NCI-H524 treated with DMSO at 0.1 percent for 48 hours (cell line): ENCODE results near the gene EPM2AIP1.
"Not testable (repeated sequence)": the region's sequence is repeated elsewhere in the genome, so short reads cannot be mapped to it uniquely, and the experiment has no call there.

Experiments used
- DNase-seq: peaks from one replicate; lab custom pipeline; 2025; lab: John Stamatoyannopoulos, UW

Gene EPM2AIP1

DNA sequence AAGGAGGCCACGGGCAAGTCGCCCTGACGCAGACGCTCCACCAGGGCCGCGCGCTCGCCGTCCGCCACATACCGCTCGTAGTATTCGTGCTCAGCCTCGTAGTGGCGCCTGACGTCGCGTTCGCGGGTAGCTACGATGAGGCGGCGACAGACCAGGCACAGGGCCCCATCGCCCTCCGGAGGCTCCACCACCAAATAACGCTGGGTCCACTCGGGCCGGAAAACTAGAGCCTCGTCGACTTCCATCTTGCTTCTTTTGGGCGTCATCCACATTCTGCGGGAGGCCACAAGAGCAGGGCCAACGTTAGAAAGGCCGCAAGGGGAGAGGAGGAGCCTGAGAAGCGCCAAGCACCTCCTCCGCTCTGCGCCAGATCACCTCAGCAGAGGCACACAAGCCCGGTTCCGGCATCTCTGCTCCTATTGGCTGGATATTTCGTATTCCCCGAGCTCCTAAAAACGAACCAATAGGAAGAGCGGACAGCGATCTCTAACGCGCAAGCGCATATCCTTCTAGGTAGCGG is at the start of gene EPM2AIP1:
TSS of gene EPM2AIP1 (minus strand) at position 326 of the 520 bp plus-strand sequence. CDS start at position 272, 54 bp downstream.
- no peak for DNase-seq

- DNase-seq: not testable (repeated sequence)
Measured at GRCh38 chr3:37042712-37043111, 49.8 kb upstream of the EPM2AIP1 start.

DNA sequence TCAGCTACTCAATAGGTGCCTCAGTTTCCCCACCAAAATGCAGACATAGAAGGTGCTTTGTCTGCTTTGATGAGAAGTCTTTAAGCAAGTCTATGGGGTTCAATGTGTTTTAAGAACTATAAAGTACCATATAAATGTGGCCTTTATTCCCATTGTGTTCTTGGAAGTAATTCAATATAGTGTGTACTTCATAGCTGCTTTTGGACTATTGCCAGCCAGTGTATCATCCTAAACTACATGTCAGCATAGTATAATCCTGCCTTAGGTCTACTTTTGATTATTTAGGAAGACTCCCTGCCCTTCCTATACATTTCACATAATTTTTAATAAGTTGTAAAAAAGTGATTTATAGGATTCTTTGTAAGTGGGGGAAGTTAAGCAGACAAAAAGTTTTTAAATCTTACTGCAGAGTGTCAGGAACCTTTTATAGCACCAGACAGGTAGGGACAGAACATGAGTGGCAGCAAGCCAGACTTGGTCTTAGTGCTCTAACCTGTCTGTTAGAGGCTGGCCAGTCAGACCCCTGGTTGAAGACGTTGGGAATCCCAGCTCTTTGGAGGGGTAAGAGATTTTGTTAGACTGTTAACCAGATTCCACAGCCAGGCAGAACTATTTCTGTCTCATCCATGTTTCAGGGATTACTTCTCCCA is 48.7 kb upstream of the EPM2AIP1 start:
- no peak for DNase-seq

GRCh38 chr3:37040231-37040630 is 47.3 kb upstream of the EPM2AIP1 start:
- no peak for DNase-seq

DNA sequence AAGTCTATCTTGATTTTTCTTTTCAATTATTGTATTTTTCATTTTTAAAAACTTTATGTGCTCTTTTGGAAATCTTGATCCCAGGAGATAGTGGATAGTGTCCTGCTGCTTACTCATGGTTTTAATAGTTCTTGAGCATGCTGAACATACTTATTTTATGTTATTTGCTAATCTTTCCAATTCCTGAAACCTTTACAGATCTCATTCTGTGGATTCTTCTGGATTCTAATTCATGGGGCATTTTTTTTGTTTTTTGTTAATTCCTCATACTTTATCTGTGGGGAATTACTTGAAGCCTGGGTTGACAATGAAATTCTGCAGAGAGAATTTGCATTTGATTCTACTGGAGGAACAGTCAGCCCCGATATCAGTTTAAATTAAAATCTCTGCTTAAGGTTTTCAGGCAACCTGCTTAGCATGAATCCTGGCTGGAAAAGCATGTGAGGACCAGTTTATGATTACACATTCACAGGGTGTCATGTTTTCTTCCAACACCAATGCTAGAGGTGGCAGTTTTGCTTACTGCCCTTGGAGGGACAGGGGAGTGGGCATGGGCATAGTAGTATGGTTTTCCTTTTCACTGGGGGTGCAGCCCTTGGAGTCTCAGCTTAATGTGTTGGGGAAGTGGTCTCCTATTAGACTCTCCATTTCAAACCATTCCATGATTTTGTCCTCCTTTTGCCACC is 46.4 kb upstream of the EPM2AIP1 start:
- no peak for DNase-seq

- DNase-seq: no peak
Measured at GRCh38 chr3:37037352-37037751, 44.4 kb upstream of the EPM2AIP1 start.

DNA sequence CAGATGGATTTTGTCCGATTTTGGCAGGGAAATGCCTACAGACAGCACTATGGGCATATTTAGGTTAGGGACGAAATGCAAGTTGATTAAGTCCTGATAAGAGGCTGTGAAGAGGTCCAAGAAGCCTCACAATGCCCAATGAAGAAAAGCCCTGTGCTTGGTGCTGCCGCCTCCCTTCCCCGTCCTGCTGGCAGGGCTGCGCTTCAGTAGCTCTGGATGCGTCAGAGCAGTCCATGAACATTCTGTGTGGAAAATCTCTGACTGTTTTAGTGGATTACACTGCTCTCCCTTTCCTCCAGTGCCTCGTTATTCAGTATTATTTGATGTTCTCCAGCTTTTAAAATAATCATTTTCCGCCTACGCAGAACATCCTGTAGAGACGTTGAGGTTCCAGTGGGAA is 40.0 kb upstream of the EPM2AIP1 start:
- no peak for DNase-seq

GRCh38 chr3:37031096-37031682 is 38.3 kb upstream of the EPM2AIP1 start:
- no peak for DNase-seq

GRCh38 chr3:37030588-37030987 is 37.7 kb upstream of the EPM2AIP1 start:
- no peak for DNase-seq

DNA sequence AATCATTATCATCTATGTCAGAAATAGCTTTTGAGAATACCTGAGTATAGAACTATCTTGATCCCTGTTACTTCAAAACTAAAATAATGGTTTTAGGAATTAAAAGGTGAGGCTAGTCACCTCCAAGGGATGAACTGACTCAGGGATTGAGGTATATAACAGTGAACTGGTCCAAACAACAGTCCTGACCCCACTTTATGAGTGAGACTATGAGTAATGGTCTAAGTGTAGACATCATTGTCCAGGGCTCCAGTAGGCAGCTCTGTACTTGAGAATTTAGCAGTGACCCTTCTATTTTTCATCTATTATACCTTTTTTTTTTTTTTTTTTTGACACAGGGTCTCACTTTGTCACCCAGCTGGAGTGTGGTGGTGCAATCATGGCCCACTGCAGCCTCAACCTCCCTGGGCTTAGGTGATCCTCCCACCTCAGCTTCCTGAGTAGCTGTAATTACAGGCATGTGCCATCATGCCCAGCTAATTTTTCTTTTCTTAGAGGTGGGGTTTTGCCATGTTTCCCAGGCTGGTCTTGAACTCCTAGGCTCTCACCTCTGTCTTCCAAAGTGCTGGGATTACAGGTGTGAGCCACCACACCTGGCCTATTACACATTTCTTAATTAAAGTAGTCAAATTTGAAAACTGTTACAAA is 36.7 kb upstream of the EPM2AIP1 start:
- DNase-seq: no peak

DNA sequence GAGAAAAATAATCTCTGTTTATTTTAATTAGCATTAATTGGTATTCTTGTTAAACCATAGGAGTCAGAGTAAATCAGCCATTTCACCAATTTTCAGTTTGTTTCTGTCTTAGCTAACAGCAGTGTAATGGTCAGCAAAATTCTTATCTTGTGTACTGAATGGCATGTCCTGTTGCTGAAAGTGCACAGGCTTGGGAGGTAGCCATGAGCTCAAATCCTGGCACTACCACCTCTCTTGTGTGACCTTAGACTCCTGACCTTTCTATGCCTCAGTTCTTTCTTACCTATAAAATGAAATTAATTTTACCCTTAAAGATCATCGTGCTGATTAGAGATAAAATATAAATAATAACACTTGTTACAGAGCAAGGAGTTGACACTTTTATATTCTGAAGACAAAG is 36.2 kb upstream of the EPM2AIP1 start:
- no peak for DNase-seq

DNA sequence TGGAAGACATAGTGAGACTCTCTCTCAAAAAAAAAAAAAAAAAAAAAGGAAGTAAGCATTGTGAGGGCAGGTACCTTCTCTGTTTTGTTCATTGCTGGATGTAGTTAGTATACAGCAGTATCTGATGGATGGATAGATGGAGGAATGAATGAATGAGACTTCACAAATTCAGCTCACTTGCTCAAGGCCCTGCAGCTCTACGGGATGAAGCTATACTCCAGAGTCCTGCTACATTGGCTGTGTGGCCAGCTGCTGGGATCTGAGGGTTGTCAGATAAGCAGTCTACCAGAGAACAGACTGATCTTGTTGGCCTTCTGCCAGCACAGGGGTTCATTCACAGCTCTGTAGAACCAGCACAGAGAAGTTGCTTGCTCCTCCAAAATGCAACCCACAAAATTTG is 35.4 kb upstream of the EPM2AIP1 start:
- no peak for DNase-seq

DNA sequence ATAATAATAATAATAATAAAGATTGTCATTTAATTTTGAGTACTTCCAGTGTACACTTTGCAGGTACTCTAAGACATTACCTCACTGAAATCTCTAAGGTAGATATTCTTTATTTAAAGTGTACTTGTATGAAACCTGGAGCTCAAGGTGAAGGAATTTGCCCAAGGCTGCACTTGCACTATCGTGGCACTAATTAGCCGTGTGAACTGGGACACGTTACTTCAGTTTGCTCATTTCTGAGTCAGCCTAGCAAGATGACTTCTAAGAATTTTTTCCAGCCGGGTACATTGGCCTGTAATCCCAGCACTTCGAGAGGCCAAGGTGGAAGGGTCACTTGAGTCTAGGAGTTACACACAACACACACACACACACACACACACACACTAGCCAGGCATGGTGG is 33.9 kb upstream of the EPM2AIP1 start:
- DNase-seq: no peak

DNA sequence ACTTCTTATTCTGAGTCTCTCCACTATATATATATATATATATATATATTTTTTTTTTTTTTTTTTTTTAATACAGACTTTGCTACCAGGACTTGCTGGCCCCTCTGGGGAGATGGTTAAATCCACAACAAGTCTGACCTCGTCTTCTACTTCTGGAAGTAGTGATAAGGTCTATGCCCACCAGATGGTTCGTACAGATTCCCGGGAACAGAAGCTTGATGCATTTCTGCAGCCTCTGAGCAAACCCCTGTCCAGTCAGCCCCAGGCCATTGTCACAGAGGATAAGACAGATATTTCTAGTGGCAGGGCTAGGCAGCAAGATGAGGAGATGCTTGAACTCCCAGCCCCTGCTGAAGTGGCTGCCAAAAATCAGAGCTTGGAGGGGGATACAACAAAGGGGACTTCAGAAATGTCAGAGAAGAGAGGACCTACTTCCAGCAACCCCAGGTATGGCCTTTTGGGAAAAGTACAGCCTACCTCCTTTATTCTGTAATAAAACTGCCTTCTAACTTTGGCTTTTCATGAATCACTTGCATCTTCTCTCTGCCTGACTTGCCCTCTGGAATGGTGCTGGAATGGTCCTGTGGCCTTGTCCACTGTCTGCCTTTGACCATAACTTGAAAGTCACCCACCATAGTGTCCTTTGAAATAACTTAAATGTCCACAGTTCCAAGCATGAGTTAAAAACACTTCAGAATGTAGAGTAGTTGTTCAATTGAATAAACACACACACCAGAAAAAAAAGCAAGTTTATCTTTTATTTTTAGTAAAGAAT is 32.8 kb upstream of the EPM2AIP1 start:
- DNase-seq: no peak

- no peak for DNase-seq
Measured at GRCh38 chr3:37024820-37025405, 32.0 kb upstream of the EPM2AIP1 start.

DNA sequence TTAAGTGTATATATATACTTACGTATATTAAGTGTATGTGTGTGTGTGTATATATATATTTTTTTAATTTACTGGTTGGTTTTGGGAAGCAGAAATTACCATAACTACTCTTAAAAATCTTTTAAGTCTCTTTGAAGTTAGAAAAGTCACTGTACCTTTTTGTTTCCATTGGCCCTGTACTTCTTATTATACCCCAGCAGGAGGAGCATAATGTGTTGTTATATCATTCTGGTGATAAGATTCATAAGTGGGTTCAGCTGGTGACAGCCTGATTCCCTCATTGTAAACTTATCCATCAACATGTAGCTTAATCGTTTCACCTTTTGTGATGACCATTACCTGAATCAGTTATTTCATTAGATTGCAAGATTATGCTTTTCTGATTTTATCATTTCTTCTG is 31.2 kb upstream of the EPM2AIP1 start:
- DNase-seq: no peak

DNA sequence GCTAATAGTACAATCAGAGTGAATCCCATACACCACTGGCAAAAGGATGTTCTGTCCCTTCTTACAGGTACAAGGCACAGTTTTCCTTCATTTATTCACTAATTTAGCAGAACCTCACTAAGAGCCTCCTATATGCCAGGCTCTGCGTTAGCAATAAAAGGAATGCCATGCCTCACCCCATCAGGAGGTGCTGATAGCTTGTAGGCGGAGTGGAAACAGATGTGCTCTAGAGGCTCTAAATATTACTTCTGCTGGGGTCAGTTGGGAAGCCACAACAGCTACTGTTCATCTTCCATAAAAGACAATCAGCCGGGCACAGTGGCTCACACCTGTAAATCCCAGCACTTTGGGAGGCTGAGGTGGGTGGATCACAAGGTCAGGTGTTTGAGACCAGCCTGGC is 24.8 kb upstream of the EPM2AIP1 start:
- no peak for DNase-seq

DNA sequence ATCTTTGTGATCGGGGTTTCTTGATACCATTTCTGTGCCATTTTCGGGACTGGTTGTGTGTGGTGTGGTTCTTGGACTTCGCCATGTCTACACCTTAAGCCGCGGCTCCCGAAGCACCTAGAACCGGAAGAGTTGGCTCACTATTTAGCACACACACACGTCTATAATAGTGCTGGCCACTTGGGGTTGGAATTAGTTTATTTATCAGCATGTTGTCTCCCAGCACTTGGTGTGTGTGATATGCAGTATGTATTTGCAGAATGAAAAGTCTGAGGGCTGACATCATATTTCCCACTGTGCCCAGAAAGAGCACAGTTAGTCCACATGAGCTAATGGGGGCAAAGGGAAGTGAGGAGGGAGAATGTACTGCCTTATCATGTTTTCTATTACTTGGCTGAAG is 24.0 kb upstream of the EPM2AIP1 start:
- DNase-seq: no peak

- no peak for DNase-seq
Measured at GRCh38 chr3:37015642-37016041, 22.7 kb upstream of the EPM2AIP1 start.

DNA sequence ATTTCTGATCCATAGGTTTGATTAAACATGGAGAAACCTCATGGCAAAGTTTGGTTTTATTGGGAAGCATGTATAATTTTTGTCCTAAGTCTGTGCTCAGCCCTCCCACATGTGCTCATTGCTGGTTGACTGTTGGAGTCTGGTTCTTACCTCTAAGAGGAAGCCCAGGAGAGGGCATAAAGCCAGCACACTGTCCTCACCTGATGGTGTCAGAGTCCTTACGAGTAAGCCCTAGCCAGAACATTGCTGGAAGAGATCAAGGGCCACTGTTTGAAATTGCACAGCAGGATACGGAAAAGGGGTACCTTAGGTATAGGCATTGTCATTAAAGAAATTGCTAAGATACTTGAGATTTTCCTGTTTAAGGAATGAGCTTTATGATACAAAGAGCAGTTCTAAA is 21.7 kb upstream of the EPM2AIP1 start:
- DNase-seq: no peak
